A549 (cell line): ENCODE results near the gene ZNF850.

Source experiments
- BHLHE40 ChIP-seq: IDR thresholded peaks from 2 replicates; pipeline ENCODE4 v1.6.1; 2012; ENCODE audit warnings: low read depth, low read length, inconsistent platforms
- CBX2 ChIP-seq: fragments of 200-600 bp; sonication (generic); IDR thresholded peaks from 2 replicates; pipeline ENCODE4 v1.6.1; 2016; ENCODE audit warnings: low read depth, mild to moderate bottlenecking, borderline replicate concordance
- CHD2 ChIP-seq: fragments of 150-350 bp; IDR thresholded peaks from 2 replicates; pipeline ENCODE4 v1.6.1; 2014; ENCODE audit warnings: low read length; ENCODE audit not compliant: partially characterized antibody
- CTCF ChIP-seq: fragments of >200 bp; sonication (Bioruptor Twin); formaldehyde crosslinking; IDR thresholded peaks from 3 replicates; pipeline ENCODE4 v1.5.1; 2016
- EP300 ChIP-seq, 2 experiments: fragments of >200 bp; sonication (Bioruptor Twin); formaldehyde crosslinking; IDR thresholded peaks; 2 replicates in 1 of 2; 3 replicates in 1 of 2; pipeline ENCODE4 v1.6.1; 2016 to 2017
- GATA3 ChIP-seq: IDR thresholded peaks from 2 replicates; pipeline ENCODE4 v1.6.1; 2012; ENCODE audit warnings: borderline replicate concordance
- HDAC2 ChIP-seq: fragments of 200-600 bp; sonication (generic); IDR thresholded peaks from 2 replicates; pipeline ENCODE4 v1.6.1; 2016
- JUNB ChIP-seq: fragments of >200 bp; sonication (Bioruptor Twin); formaldehyde crosslinking; IDR thresholded peaks from 2 replicates; pipeline ENCODE4 v1.6.1; 2016
- MAFK ChIP-seq: fragments of 450-650 bp; IDR thresholded peaks from 2 replicates; pipeline ENCODE4 v1.6.1; 2014; ENCODE audit not compliant: partially characterized antibody
- PBX3 ChIP-seq: IDR thresholded peaks from 2 replicates; pipeline ENCODE4 v1.6.1; 2012
- POLR2A ChIP-seq: IDR thresholded peaks from 2 replicates; pipeline ENCODE4 v1.6.1; 2012; ENCODE audit warnings: mild to moderate bottlenecking, low read length
- RCOR1 ChIP-seq: fragments of 150-350 bp; IDR thresholded peaks from 2 replicates; pipeline ENCODE4 v1.6.1; 2014; ENCODE audit warnings: antibody characterized with exemption, low read length, low read depth
- REST ChIP-seq: fragments of 200-600 bp; sonication (generic); IDR thresholded peaks from 2 replicates; pipeline ENCODE4 v1.6.1; 2016; ENCODE audit warnings: antibody characterized with exemption, mild to moderate bottlenecking, moderate library complexity
- ZFP36 ChIP-seq: fragments of 450-650 bp; IDR thresholded peaks from 2 replicates; pipeline ENCODE4 v1.6.1; 2014; ENCODE audit warnings: borderline replicate concordance; ENCODE audit not compliant: partially characterized antibody

GRCh38 chr19:36719687-36720556, 52.7 kb downstream of the ZNF850 start:
- TF ChIP-seq ZFP36, result no peak
- no peak for TF ChIP-seq POLR2A
- TF ChIP-seq MAFK, result no peak
- TF ChIP-seq RCOR1, result no peak
- no peak for TF ChIP-seq EP300 (IDR thresholded peaks at IDR 0.05)
- peak; percentile 82; the same call in 1 of the 2 replicates for TF ChIP-seq GATA3
- no peak; the same call in 1 of the 2 replicates for TF ChIP-seq BHLHE40
- no peak for TF ChIP-seq CTCF
- TF ChIP-seq CHD2, result no peak
- no peak for TF ChIP-seq JUNB
- TF ChIP-seq PBX3, result no peak
- TF ChIP-seq CBX2, result no peak
- no peak for TF ChIP-seq REST
- TF ChIP-seq HDAC2, result no peak
